ENCODE measurements around the gene HHLA2. TPM values are rescaled to one million over a fixed set of nuclear protein-coding genes. Genes with fewer than 3 reads are reported as not detected.

The HHLA2 gene
- total and polyA plus RNA-seq, 11 donors, result 0.08 TPM; not detected in 10

GRCh38 chr3:108333961-108334360, 37.6 kb downstream of the HHLA2 start:
- no peak for ATAC-seq
- H3K36me3 ChIP-seq, result no peaks in the 10 kb centered on the region
- WGBS, 4 donors, result 85 to 94% (median 91%) methylated on average over 1 of the region's 1 CpG
- H3K27me3 ChIP-seq, result no peaks in the 10 kb centered on the region
- H3K27ac ChIP-seq, result no peak overlapping the region
- TF ChIP-seq POLR2A (IDR thresholded peaks at IDR 0.05) (no peak), CTCF (IDR thresholded peaks at IDR 0.05) (no peak)
- intact Hi-C loops (cut with DNase I), result no loop called here
- DNase-seq, result no peak
- H3K4me3 ChIP-seq, result no peak overlapping the region
- H3K4me1 ChIP-seq, result no peaks in the 10 kb centered on the region
- no peaks in the 10 kb centered on the region for H3K9me3 ChIP-seq

GRCh38 chr3:108334701-108335100, 38.4 kb downstream of the HHLA2 start:
- TF ChIP-seq CTCF (IDR thresholded peaks at IDR 0.05) (no peak), POLR2A (IDR thresholded peaks at IDR 0.05) (no peak)
- H3K27me3 ChIP-seq, result no peaks in the 10 kb centered on the region
- no peak overlapping the region for H3K4me3 ChIP-seq
- no peak for ATAC-seq
- no peak overlapping the region for H3K27ac ChIP-seq
- 75 to 91% (median 82%) methylated on average over 1 of the region's 1 CpG for WGBS, 4 donors
- no peak for DNase-seq
- H3K4me1 ChIP-seq, result no peaks in the 10 kb centered on the region
- no peaks in the 10 kb centered on the region for H3K9me3 ChIP-seq
- no peaks in the 10 kb centered on the region for H3K36me3 ChIP-seq
- intact Hi-C loops (cut with DNase I), result no loop called here

DNA sequence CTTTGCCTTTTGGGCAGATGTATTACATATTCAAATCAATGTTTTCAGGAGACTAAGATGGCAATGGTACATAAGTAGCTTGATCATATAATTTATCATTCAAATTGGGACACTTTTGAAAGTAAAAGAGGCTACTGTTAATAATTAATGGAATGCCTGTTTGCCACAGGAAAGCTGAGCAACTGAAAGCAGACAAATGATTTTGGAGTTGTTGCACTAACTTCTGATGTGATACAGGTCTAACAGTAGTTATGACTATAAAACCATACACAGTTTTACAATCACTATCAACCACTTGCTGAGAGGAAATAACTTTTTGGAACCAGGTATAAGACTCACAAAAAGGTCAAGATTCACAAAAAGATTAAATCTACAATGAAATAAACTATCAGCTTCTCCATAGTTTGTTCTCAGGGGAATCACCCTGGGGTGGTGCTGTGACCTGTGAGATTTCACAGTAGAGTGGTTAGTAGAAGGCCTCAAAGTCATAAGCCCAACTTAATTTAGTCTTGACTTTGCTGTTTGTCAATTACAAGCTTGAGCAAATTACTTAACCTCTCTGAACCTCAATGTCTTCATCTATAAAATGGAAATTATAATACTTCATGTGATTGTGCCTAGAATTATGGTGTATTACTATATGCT, 42.7 kb downstream of the HHLA2 start:
- Histone ChIP-seq H3K27ac (no peak overlapping the region), H3K4me3 (no peak overlapping the region), H3K4me1 (no peaks in the 10 kb centered on the region), H3K9me3 (no peaks in the 10 kb centered on the region), H3K27me3 (no peaks in the 10 kb centered on the region), H3K36me3 (no peaks in the 10 kb centered on the region)
- no peak for TF ChIP-seq CTCF (IDR thresholded peaks at IDR 0.05)
- TF ChIP-seq POLR2A (IDR thresholded peaks at IDR 0.05), result no peak
- DNase-seq (no peak), ATAC-seq (no peak)
- intact Hi-C loops (cut with DNase I), result no loop called here

DNA sequence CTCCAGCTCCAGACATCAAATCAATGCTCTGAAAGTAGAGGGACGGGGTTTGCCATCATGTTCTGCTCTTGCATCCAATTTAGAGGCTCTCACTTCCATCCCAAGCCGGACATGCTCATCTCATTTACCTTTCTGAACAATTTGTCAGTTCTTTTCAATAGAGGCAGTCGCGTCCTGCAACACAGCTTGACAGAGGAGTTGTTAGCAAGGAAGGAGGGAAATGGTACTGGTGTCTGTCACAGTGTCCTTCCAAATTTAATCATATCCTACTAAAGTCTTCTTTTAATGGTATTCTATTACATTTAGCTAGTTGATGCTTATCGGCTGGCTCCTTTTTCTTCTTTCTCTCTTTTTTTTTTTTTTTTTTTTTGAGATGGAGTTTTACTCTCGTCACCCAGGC, 45.6 kb downstream of the HHLA2 start:
- ATAC-seq (no peak), DNase-seq (no peak)
- no peaks in the 10 kb centered on the region for H3K27me3 ChIP-seq
- no peak for TF ChIP-seq CTCF (IDR thresholded peaks at IDR 0.05)
- TF ChIP-seq POLR2A (IDR thresholded peaks at IDR 0.05), result no peak
- intact Hi-C loops (cut with DNase I), result no loop called here
- H3K4me3 ChIP-seq, result no peak overlapping the region
- no peaks in the 10 kb centered on the region for H3K36me3 ChIP-seq
- H3K27ac ChIP-seq, result no peak overlapping the region
- H3K9me3 ChIP-seq, result no peaks in the 10 kb centered on the region
- 66 to 92% (median 89%) methylated on average over 6 of the region's 6 CpGs for WGBS, 4 donors
- H3K4me1 ChIP-seq, result peaks cover 0 to 3% (median 0%) of the 10 kb centered on the region in 12 donors

Measured in heart left ventricle (tissue), 16 donors.